HL-60 (cell line): ENCODE results near the gene CCER1.

ENCODE experiments used
- CTCF ChIP-seq: IDR thresholded peaks from one replicate; pipeline ENCODE4 v1.5.1; 2011; ENCODE audit warnings: low read length, control low read depth, inconsistent platforms; ENCODE audit not compliant: insufficient read depth
- GABPA ChIP-seq: IDR thresholded peaks from 2 replicates; pipeline ENCODE4 v1.6.1; 2012; ENCODE audit warnings: low read depth
- POLR2AphosphoS5 ChIP-seq: IDR thresholded peaks from 2 replicates; pipeline ENCODE4 v1.6.1; 2012; ENCODE audit warnings: low read depth
- REST ChIP-seq: IDR thresholded peaks from 2 replicates; pipeline ENCODE4 v1.6.1; 2012; ENCODE audit warnings: low read depth; ENCODE audit not compliant: insufficient replicate concordance
- SPI1 ChIP-seq: IDR thresholded peaks from 2 replicates; pipeline ENCODE4 v1.6.1; 2012; ENCODE audit warnings: low read depth, mild to moderate bottlenecking, borderline replicate concordance

- no peak for TF ChIP-seq CTCF
- TF ChIP-seq POLR2AphosphoS5, result no peak
- no peak for TF ChIP-seq SPI1
- TF ChIP-seq REST, result no peak
- no peak for TF ChIP-seq GABPA
Observed at GRCh38 chr12:91001306-91001705, 46.3 kb upstream of the CCER1 start.
